ENCODE data around the gene SDCCAG8. TPM values are rescaled to one million over a fixed set of nuclear protein-coding genes. Genes with fewer than 3 reads are reported as not detected.

Gene SDCCAG8
- total RNA-seq, 1 donor from 2014 or later, result 21.4 TPM

GRCh38 chr1:243267914-243268653 lies 12.2 kb downstream of the SDCCAG8 start:
- intact Hi-C loops (cut with micrococcal nuclease), result no loop called here
- no peak for TF ChIP-seq CTCF (IDR thresholded peaks at IDR 0.05; ENCODE audit: borderline replicate concordance)
- H3K9me3 ChIP-seq (replicated peaks), result no peaks in the 10 kb centered on the region
- H3K4me3 ChIP-seq, result no peak overlapping the region
- peak overlapping the region; percentile 40 for H3K27ac ChIP-seq (replicated peaks)
- peaks cover 12% of the 10 kb centered on the region for H3K36me3 ChIP-seq
- H3K4me1 ChIP-seq, result peaks cover 52% of the 10 kb centered on the region
- H3K27me3 ChIP-seq (ENCODE audit: low read depth), result no peaks in the 10 kb centered on the region
- DNase-seq, result no peak

GRCh38 chr1:243268751-243269460 lies 13.1 kb downstream of the SDCCAG8 start:
- Histone ChIP-seq H3K9me3 (replicated peaks) (no peaks in the 10 kb centered on the region), H3K36me3 (peaks cover 19% of the 10 kb centered on the region), H3K4me3 (peak overlapping the region; percentile 24), H3K27me3 (ENCODE audit: low read depth) (no peaks in the 10 kb centered on the region), H3K27ac (replicated peaks) (peak overlapping the region; percentile 34), H3K4me1 (peaks cover 43% of the 10 kb centered on the region)
- TF ChIP-seq CTCF (IDR thresholded peaks at IDR 0.05; ENCODE audit: borderline replicate concordance), result no peak
- DNase-seq, result no peak
- intact Hi-C loops (cut with micrococcal nuclease), result no loop called here

GRCh38 chr1:243269461-243269801 lies 13.6 kb downstream of the SDCCAG8 start:
- Histone ChIP-seq H3K27ac (replicated peaks) (peak overlapping the region; percentile 34), H3K36me3 (peaks cover 19% of the 10 kb centered on the region), H3K4me3 (peak overlapping the region; percentile 24), H3K4me1 (peaks cover 38% of the 10 kb centered on the region), H3K9me3 (replicated peaks) (no peaks in the 10 kb centered on the region), H3K27me3 (ENCODE audit: low read depth) (no peaks in the 10 kb centered on the region)
- TF ChIP-seq CTCF (IDR thresholded peaks at IDR 0.05; ENCODE audit: borderline replicate concordance), result no peak
- intact Hi-C loops (cut with micrococcal nuclease), result no loop called here
- no peak for DNase-seq

- H3K4me3 ChIP-seq, result no peak overlapping the region
- no peak for TF ChIP-seq CTCF (IDR thresholded peaks at IDR 0.05; ENCODE audit: borderline replicate concordance)
- no peaks in the 10 kb centered on the region for H3K27me3 ChIP-seq (ENCODE audit: low read depth)
- peaks cover 28% of the 10 kb centered on the region for H3K36me3 ChIP-seq
- H3K27ac ChIP-seq (replicated peaks), result no peak overlapping the region
- H3K9me3 ChIP-seq (replicated peaks), result no peaks in the 10 kb centered on the region
- no peak for DNase-seq
- peaks cover 30% of the 10 kb centered on the region for H3K4me1 ChIP-seq
- intact Hi-C loops (cut with micrococcal nuclease), result no loop called here
Observed at GRCh38 chr1:243270097-243270864, 14.4 kb downstream of the SDCCAG8 start.

GRCh38 chr1:243271996-243272395 lies 16.2 kb downstream of the SDCCAG8 start:
- H3K36me3 ChIP-seq, result peaks cover 45% of the 10 kb centered on the region
- TF ChIP-seq CTCF (IDR thresholded peaks at IDR 0.05; ENCODE audit: borderline replicate concordance), result no peak
- H3K4me1 ChIP-seq, result peaks cover 30% of the 10 kb centered on the region
- no peak for DNase-seq
- intact Hi-C loops (cut with micrococcal nuclease), result no loop called here
- H3K27ac ChIP-seq (replicated peaks), result no peak overlapping the region
- no peaks in the 10 kb centered on the region for H3K27me3 ChIP-seq (ENCODE audit: low read depth)
- no peak overlapping the region for H3K4me3 ChIP-seq
- H3K9me3 ChIP-seq (replicated peaks), result peaks cover 5% of the 10 kb centered on the region
